ENCODE measurements around the gene LTBP1.

DNA sequence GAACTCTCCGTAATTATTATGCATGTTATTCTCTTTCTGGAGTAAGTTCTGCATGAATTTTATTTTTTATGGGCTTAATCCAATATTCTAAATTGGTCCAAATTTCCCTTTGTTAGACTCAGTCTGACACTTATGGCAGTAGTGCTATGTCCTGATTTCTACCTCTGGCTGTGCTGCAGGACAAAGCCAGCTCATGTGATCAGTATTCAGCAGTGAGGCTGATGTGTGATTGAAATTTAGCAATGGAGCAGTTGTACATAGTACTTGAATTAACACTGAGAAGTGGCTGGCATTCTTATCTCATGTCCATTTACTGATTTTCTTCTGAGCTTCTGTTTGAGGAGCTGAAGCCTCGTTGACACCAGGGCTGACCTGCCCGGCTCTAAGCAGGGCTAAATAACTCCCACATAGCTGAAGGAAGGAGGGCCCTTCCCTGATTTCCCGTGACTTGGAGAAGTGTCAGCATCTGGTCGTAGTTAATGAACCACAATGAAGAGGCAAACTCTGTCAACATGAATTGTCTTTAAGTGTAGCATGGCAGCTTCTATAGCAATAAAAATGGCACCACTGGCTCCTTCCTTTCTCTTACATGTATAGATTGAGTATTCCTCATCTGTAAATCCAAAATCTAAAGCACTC, 370.7 kb downstream of the LTBP1 start:
- TF ChIP-seq, protein P1, sequence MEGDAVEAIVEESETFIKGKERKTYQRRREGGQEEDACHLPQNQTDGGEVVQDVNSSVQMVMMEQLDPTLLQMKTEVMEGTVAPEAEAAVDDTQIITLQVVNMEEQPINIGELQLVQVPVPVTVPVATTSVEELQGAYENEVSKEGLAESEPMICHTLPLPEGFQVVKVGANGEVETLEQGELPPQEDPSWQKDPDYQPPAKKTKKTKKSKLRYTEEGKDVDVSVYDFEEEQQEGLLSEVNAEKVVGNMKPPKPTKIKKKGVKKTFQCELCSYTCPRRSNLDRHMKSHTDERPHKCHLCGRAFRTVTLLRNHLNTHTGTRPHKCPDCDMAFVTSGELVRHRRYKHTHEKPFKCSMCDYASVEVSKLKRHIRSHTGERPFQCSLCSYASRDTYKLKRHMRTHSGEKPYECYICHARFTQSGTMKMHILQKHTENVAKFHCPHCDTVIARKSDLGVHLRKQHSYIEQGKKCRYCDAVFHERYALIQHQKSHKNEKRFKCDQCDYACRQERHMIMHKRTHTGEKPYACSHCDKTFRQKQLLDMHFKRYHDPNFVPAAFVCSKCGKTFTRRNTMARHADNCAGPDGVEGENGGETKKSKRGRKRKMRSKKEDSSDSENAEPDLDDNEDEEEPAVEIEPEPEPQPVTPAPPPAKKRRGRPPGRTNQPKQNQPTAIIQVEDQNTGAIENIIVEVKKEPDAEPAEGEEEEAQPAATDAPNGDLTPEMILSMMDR (IDR thresholded peaks at IDR 0.05) = no peak
- TF ChIP-seq POLR2A (IDR thresholded peaks at IDR 0.05) = no peak

All from lower leg skin (tissue), 3 donors.